ENCODE data around the gene GMPS. TPM values are rescaled to one million over a fixed set of nuclear protein-coding genes. Genes with fewer than 3 reads are reported as not detected.

Gene GMPS
- total RNA-seq, 4 donors from 2014 or later, result 3.0 to 45.2 (median 20.4) TPM

GRCh38 chr3:155908605-155909004 lies 38.2 kb downstream of the GMPS start:
- Histone ChIP-seq H3K36me3 (peaks cover 0 to 29% (median 8%) of the 10 kb centered on the region in 4 donors), H3K9me3 (no peaks in the 10 kb centered on the region)
- no peak for TF ChIP-seq POLR2A (IDR thresholded peaks at IDR 0.05)
- TF ChIP-seq, protein P1, sequence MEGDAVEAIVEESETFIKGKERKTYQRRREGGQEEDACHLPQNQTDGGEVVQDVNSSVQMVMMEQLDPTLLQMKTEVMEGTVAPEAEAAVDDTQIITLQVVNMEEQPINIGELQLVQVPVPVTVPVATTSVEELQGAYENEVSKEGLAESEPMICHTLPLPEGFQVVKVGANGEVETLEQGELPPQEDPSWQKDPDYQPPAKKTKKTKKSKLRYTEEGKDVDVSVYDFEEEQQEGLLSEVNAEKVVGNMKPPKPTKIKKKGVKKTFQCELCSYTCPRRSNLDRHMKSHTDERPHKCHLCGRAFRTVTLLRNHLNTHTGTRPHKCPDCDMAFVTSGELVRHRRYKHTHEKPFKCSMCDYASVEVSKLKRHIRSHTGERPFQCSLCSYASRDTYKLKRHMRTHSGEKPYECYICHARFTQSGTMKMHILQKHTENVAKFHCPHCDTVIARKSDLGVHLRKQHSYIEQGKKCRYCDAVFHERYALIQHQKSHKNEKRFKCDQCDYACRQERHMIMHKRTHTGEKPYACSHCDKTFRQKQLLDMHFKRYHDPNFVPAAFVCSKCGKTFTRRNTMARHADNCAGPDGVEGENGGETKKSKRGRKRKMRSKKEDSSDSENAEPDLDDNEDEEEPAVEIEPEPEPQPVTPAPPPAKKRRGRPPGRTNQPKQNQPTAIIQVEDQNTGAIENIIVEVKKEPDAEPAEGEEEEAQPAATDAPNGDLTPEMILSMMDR (IDR thresholded peaks at IDR 0.05), result no peak
- TF ChIP-seq EP300 (IDR thresholded peaks at IDR 0.05; ENCODE audit: low read depth), result no peak
- TF ChIP-seq POLR2AphosphoS5 (IDR thresholded peaks at IDR 0.05), result no peak

GRCh38 chr3:155912090-155912489 lies 41.6 kb downstream of the GMPS start:
- intact Hi-C loops (cut with DNase I; ENCODE audit: low total_unique reads), result no loop called here
- in situ Hi-C loops (cut with MboI; ENCODE audit: low pct_ligation_motif_present in 1 of 4, low pct_unique_long_range_greater_than_20kb in 1 of 4, low sequenced_read_pairs in 3 of 4), result no loop called here
- TF ChIP-seq POLR2A (IDR thresholded peaks at IDR 0.05) (no peak), EP300 (IDR thresholded peaks at IDR 0.05; ENCODE audit: low read depth) (no peak), POLR2AphosphoS5 (IDR thresholded peaks at IDR 0.05) (no peak)
- TF ChIP-seq, protein P1 (IDR thresholded peaks at IDR 0.05), result no peak
- DNase-seq, result no peak
- H3K36me3 ChIP-seq, result peaks cover 0 to 38% (median 19%) of the 10 kb centered on the region in 4 donors
- H3K27me3 ChIP-seq, result no peaks in the 10 kb centered on the region
- H3K9me3 ChIP-seq, result no peaks in the 10 kb centered on the region
- H3K27ac ChIP-seq, result no peak overlapping the region
- H3K4me1 ChIP-seq, result no peaks in the 10 kb centered on the region
- H3K4me3 ChIP-seq, result no peak overlapping the region

More at GRCh38 chr3:155908605-155909004, 38.2 kb downstream of the GMPS start:
- Histone ChIP-seq H3K4me3 (no peak overlapping the region), H3K27me3 (no peaks in the 10 kb centered on the region), H3K4me1 (no peaks in the 10 kb centered on the region), H3K27ac (no peak overlapping the region)
- intact Hi-C loops (cut with DNase I; ENCODE audit: low total_unique reads) (no loop called here), in situ Hi-C loops (cut with MboI; ENCODE audit: low pct_ligation_motif_present in 1 of 4, low pct_unique_long_range_greater_than_20kb in 1 of 4, low sequenced_read_pairs in 3 of 4) (no loop called here)
- DNase-seq, result no peak

- H3K9me3 ChIP-seq, result no peaks in the 10 kb centered on the region
- H3K36me3 ChIP-seq, result peaks cover 0 to 44% (median 20%) of the 10 kb centered on the region in 4 donors
- DNase-seq, result no peak
- H3K4me1 ChIP-seq, result no peaks in the 10 kb centered on the region
- in situ Hi-C loops (cut with MboI; ENCODE audit: low pct_ligation_motif_present in 1 of 4, low pct_unique_long_range_greater_than_20kb in 1 of 4, low sequenced_read_pairs in 3 of 4) (no loop called here), intact Hi-C loops (cut with DNase I; ENCODE audit: low total_unique reads) (no loop called here)
- 33 to 59% methylated on average over 1 of the region's 1 CpG for WGBS, 2 donors (ENCODE audit: low coverage in 1 of 2)
- no peak overlapping the region for H3K27ac ChIP-seq
- no peaks in the 10 kb centered on the region for H3K27me3 ChIP-seq
- TF ChIP-seq, protein P1 (IDR thresholded peaks at IDR 0.05), result no peak
- TF ChIP-seq POLR2AphosphoS5 (IDR thresholded peaks at IDR 0.05) (no peak), EP300 (IDR thresholded peaks at IDR 0.05; ENCODE audit: low read depth) (no peak), POLR2A (IDR thresholded peaks at IDR 0.05) (no peak)
- H3K4me3 ChIP-seq, result no peak overlapping the region
These were observed 42.2 kb downstream of the GMPS start for GRCh38 chr3:155912579-155913190.

GRCh38 chr3:155917781-155918180 lies 47.3 kb downstream of the GMPS start:
- peaks cover 0 to 42% (median 19%) of the 10 kb centered on the region in 4 donors for H3K36me3 ChIP-seq
- H3K4me1 ChIP-seq, result no peaks in the 10 kb centered on the region
- H3K4me3 ChIP-seq, result no peak overlapping the region
- DNase-seq, result no peak
- H3K27me3 ChIP-seq, result no peaks in the 10 kb centered on the region
- H3K27ac ChIP-seq, result no peak overlapping the region
- 93 to 100% methylated on average over 1 of the region's 1 CpG for WGBS, 2 donors (ENCODE audit: low coverage in 1 of 2)
- TF ChIP-seq POLR2AphosphoS5 (IDR thresholded peaks at IDR 0.05) (no peak), POLR2A (IDR thresholded peaks at IDR 0.05) (no peak), EP300 (IDR thresholded peaks at IDR 0.05; ENCODE audit: low read depth) (no peak)
- TF ChIP-seq, protein P1 (IDR thresholded peaks at IDR 0.05), result no peak
- H3K9me3 ChIP-seq, result no peaks in the 10 kb centered on the region
- in situ Hi-C loops (cut with MboI; ENCODE audit: low pct_ligation_motif_present in 1 of 4, low pct_unique_long_range_greater_than_20kb in 1 of 4, low sequenced_read_pairs in 3 of 4), result no loop called here
- intact Hi-C loops (cut with DNase I; ENCODE audit: low total_unique reads), result no loop called here
